WTC11 (cell line): ENCODE measurements around the gene PKP4. TPM values are rescaled to one million over a fixed set of nuclear protein-coding genes. Genes with fewer than 3 reads are reported as not detected.
A peak's percentile ranks its signal among the peaks of the same experiment; 100 is the strongest.

Source experiments
- ATAC-seq: fragments of 200-7000 bp; cut with Tn5 transposase; 2 replicates; pipeline ENCODE4 v1.10.0; 2021; ENCODE audit warnings: mild to moderate bottlenecking, moderate library complexity
- CTCF ChIA-PET: fragments of 300-600 bp; sonication (Branson Sonifier 250); formaldehyde crosslinking; loops from one replicate; lab custom pipeline; 2021; ENCODE audit warnings: antibody characterized with exemption; lab: Charles Lee
- POLR2A ChIA-PET: fragments of 350-600 bp; sonication (Branson Sonifier 250); formaldehyde crosslinking; loops from one replicate; lab custom pipeline; 2021; ENCODE audit warnings: antibody characterized with exemption; lab: Charles Lee
- DNase-seq: peaks from one replicate; pipeline ENCODE4 v3.0.0; 2021; ENCODE audit warnings: low spot score
- H3K27ac Mint-ChIP-seq: 2 replicates; pipeline ENCODE4 v1.8.0; 2021; ENCODE audit warnings: mixed read lengths
- H3K27me3 Mint-ChIP-seq: 2 replicates; pipeline ENCODE4 v1.8.0; 2021; ENCODE audit warnings: low read depth, mild to moderate bottlenecking, moderate library complexity, mixed read lengths
- H3K36me3 Mint-ChIP-seq: 2 replicates; pipeline ENCODE4 v1.8.0; 2021; ENCODE audit warnings: mixed read lengths
- H3K4me1 Mint-ChIP-seq: 2 replicates; pipeline ENCODE4 v1.8.0; 2022; ENCODE audit warnings: mixed read lengths
- H3K4me3 Mint-ChIP-seq: 2 replicates; pipeline ENCODE4 v1.8.0; 2021; ENCODE audit warnings: mild to moderate bottlenecking, moderate library complexity, mixed read lengths
- H3K9me3 Mint-ChIP-seq: 2 replicates; pipeline ENCODE4 v1.8.0; 2021; ENCODE audit warnings: mixed read lengths
- ETV6 ChIP-seq: sonication (generic); formaldehyde crosslinking; IDR thresholded peaks from 2 replicates; pipeline ENCODE4 v1.8.1; 2022; ENCODE audit warnings: mild to moderate bottlenecking, missing genetic modification reagents
- IRF2 ChIP-seq: sonication (generic); formaldehyde crosslinking; IDR thresholded peaks from 2 replicates; pipeline ENCODE4 v1.8.0; 2022; ENCODE audit warnings: low read depth, missing genetic modification reagents, borderline replicate concordance
- MXD4 ChIP-seq: fragments of 250-450 bp; sonication (Bioruptor Pico); IDR thresholded peaks from 2 replicates; pipeline ENCODE4 v1.8.0; 2021; ENCODE audit warnings: mild to moderate bottlenecking, moderate library complexity, borderline replicate concordance
- NFATC4 ChIP-seq: fragments of 250-450 bp; sonication (Bioruptor Pico); IDR thresholded peaks from 2 replicates; pipeline ENCODE4 v1.9.0; 2021; ENCODE audit warnings: mild to moderate bottlenecking
- NFE2L1 ChIP-seq: sonication (generic); formaldehyde crosslinking; IDR thresholded peaks from 2 replicates; pipeline ENCODE4 v1.8.1; 2023; ENCODE audit warnings: missing genetic modification reagents
- NFYB ChIP-seq: sonication (generic); formaldehyde crosslinking; conservative IDR thresholded peaks from 2 replicates; pipeline ENCODE4 v1.8.0; 2022; ENCODE audit warnings: low read depth, missing genetic modification reagents
- NR1H2 ChIP-seq: sonication (generic); formaldehyde crosslinking; IDR thresholded peaks from 2 replicates; pipeline ENCODE4 v1.9.0; 2021; ENCODE audit warnings: mild to moderate bottlenecking, moderate library complexity, missing genetic modification reagents
- OVOL2 ChIP-seq: fragments of 250-450 bp; sonication (Bioruptor Pico); IDR thresholded peaks from 2 replicates; pipeline ENCODE4 v1.9.0; 2021; ENCODE audit warnings: mild to moderate bottlenecking, borderline replicate concordance
- SOX15 ChIP-seq: fragments of 250-450 bp; sonication (Bioruptor Pico); IDR thresholded peaks from 2 replicates; pipeline ENCODE4 v1.9.0; 2021; ENCODE audit warnings: mild to moderate bottlenecking
- TCF7 ChIP-seq: sonication (generic); formaldehyde crosslinking; IDR thresholded peaks from 2 replicates; pipeline ENCODE4 v1.8.0; 2022; ENCODE audit warnings: mild to moderate bottlenecking, low read depth, missing genetic modification reagents, moderate library complexity
- TP53 ChIP-seq: sonication (generic); formaldehyde crosslinking; IDR thresholded peaks from 2 replicates; pipeline ENCODE4 v1.8.1; 2023; ENCODE audit warnings: mild to moderate bottlenecking, missing genetic modification reagents
- ZNF138 ChIP-seq: sonication (generic); formaldehyde crosslinking; conservative IDR thresholded peaks from 2 replicates; pipeline ENCODE4 v1.8.1; 2022; ENCODE audit warnings: mild to moderate bottlenecking, moderate library complexity, missing genetic modification reagents
- ZNF416 ChIP-seq: fragments of 250-450 bp; sonication (Bioruptor Pico); IDR thresholded peaks from 2 replicates; pipeline ENCODE4 v1.9.0; 2021; ENCODE audit warnings: mild to moderate bottlenecking, inconsistent platforms
- total RNA-seq: library from RNA; stranded (reverse); gene quantifications from 3 replicates; pipeline ENCODE4 v1.2.3, GENCODE V29; 2021
- TF ChIP-seq, protein P1 (sequence below): sonication (generic); formaldehyde crosslinking; conservative IDR thresholded peaks from 2 replicates; pipeline ENCODE4 v1.8.1; 2022; ENCODE audit warnings: mild to moderate bottlenecking, missing genetic modification reagents
- TF ChIP-seq, protein P2 (sequence below): sonication (generic); formaldehyde crosslinking; IDR thresholded peaks from 2 replicates; pipeline ENCODE4 v1.8.0; 2022; ENCODE audit warnings: mild to moderate bottlenecking, missing genetic modification reagents
- TF ChIP-seq, protein P3 (sequence below): sonication (generic); formaldehyde crosslinking; conservative IDR thresholded peaks from 2 replicates; pipeline ENCODE4 v1.8.1; 2023; ENCODE audit warnings: mild to moderate bottlenecking, low read depth, missing genetic modification reagents, moderate library complexity
- TF ChIP-seq, protein P4 (sequence below): sonication (generic); formaldehyde crosslinking; IDR thresholded peaks from 2 replicates; pipeline ENCODE4 v1.8.1; 2022; ENCODE audit warnings: low read depth, mild to moderate bottlenecking, moderate library complexity, missing genetic modification reagents, borderline replicate concordance
- TF ChIP-seq, protein P5 (sequence below): fragments of 250-450 bp; sonication (Bioruptor Pico); IDR thresholded peaks from 2 replicates; pipeline ENCODE4 v1.9.0; 2021; ENCODE audit warnings: moderate library complexity, mild to moderate bottlenecking, inconsistent platforms, borderline replicate concordance
- TF ChIP-seq, protein P6 (sequence below): sonication (generic); formaldehyde crosslinking; IDR thresholded peaks from 2 replicates; pipeline ENCODE4 v1.8.0; 2022; ENCODE audit warnings: mild to moderate bottlenecking, missing genetic modification reagents
- TF ChIP-seq, protein P7 (sequence below): sonication (generic); formaldehyde crosslinking; IDR thresholded peaks from 2 replicates; pipeline ENCODE4 v1.8.0; 2022; ENCODE audit warnings: mild to moderate bottlenecking, missing genetic modification reagents
- TF ChIP-seq, protein P8 (sequence below): sonication (generic); formaldehyde crosslinking; IDR thresholded peaks from 2 replicates; pipeline ENCODE4 v1.8.1; 2023; ENCODE audit warnings: mild to moderate bottlenecking, missing genetic modification reagents
- TF ChIP-seq, protein P9 (sequence below): sonication (generic); formaldehyde crosslinking; IDR thresholded peaks from 2 replicates; pipeline ENCODE4 v1.8.0; 2022; ENCODE audit warnings: mild to moderate bottlenecking, missing genetic modification reagents

Gene PKP4
- total RNA-seq, 1 experiment from 2014 or later, result 78.9 TPM

DNA sequence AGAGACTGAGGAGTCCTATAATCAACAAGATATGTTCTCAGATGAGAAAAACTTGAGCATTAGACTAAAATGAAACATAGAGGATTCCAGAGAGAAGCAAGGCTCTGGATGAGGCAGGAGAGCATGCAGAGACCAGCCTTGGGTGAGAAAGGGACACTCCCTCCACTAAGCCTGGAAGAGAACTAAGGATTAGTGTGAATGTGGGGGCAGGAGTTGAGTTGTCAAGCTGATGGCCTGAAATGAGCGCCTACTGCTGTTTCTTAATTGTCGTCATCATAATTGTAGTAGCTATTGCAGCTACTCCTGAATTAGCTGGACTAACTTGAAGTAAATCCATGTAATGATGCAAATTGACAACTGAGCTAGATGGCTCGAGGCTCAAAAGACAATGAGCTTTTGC lies 114.1 kb downstream of the PKP4 start:
- TF ChIP-seq ZNF416, result no peak
- no peak for TF ChIP-seq NFYB (CRISPR knock-in tag)
- no peak for TF ChIP-seq ETV6 (CRISPR knock-in tag)
- TF ChIP-seq, protein P1, sequence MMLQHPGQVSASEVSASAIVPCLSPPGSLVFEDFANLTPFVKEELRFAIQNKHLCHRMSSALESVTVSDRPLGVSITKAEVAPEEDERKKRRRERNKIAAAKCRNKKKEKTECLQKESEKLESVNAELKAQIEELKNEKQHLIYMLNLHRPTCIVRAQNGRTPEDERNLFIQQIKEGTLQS (CRISPR knock-in tag), result no peak
- no peak for ATAC-seq
- CTCF ChIA-PET, result no interaction called here

DNA sequence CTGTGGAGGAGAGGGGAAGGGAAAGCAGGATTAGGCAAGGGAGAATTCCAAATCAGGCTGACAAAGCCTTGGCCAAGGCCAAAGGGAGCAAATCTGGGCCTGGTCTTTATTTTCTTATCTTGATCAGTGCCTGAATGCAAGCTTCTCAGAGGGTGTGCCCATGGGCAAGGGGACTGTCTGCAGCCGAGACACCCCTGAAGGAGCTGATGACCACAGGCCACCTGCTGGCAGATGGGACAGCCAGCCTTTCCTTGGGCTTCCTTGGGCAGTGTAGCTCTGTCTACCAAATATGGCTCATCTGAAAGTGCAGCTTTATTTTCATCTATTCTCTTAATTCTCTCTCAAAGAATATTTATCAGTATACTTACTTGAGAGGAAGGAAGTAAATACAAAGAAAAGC lies 117.0 kb downstream of the PKP4 start:
- ChIA-PET POLR2A (no interaction called here), CTCF (interaction anchor here (0.9 to 1.3 kb wide), 3 partner anchors 116 to 549 kb away, joined by 3 to 5 read pairs (median 4); no protein-coding TSS in a partner anchor)
- Mint-ChIP-seq H3K36me3 (no peaks in the 10 kb centered on the region), H3K27me3 (no peaks in the 10 kb centered on the region), H3K4me1 (peaks cover 16% of the 10 kb centered on the region), H3K4me3 (no peak overlapping the region), H3K27ac (no peak overlapping the region), H3K9me3 (no peaks in the 10 kb centered on the region)
- DNase-seq (no peak), ATAC-seq (peak; percentile 67)
- TF ChIP-seq, protein P2, sequence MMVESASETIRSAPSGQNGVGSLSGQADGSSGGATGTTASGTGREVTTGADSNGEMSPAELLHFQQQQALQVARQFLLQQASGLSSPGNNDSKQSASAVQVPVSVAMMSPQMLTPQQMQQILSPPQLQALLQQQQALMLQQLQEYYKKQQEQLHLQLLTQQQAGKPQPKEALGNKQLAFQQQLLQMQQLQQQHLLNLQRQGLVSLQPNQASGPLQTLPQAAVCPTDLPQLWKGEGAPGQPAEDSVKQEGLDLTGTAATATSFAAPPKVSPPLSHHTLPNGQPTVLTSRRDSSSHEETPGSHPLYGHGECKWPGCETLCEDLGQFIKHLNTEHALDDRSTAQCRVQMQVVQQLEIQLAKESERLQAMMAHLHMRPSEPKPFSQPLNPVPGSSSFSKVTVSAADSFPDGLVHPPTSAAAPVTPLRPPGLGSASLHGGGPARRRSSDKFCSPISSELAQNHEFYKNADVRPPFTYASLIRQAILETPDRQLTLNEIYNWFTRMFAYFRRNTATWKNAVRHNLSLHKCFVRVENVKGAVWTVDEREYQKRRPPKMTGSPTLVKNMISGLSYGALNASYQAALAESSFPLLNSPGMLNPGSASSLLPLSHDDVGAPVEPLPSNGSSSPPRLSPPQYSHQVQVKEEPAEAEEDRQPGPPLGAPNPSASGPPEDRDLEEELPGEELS, result no peak
- TF ChIP-seq, protein P3, sequence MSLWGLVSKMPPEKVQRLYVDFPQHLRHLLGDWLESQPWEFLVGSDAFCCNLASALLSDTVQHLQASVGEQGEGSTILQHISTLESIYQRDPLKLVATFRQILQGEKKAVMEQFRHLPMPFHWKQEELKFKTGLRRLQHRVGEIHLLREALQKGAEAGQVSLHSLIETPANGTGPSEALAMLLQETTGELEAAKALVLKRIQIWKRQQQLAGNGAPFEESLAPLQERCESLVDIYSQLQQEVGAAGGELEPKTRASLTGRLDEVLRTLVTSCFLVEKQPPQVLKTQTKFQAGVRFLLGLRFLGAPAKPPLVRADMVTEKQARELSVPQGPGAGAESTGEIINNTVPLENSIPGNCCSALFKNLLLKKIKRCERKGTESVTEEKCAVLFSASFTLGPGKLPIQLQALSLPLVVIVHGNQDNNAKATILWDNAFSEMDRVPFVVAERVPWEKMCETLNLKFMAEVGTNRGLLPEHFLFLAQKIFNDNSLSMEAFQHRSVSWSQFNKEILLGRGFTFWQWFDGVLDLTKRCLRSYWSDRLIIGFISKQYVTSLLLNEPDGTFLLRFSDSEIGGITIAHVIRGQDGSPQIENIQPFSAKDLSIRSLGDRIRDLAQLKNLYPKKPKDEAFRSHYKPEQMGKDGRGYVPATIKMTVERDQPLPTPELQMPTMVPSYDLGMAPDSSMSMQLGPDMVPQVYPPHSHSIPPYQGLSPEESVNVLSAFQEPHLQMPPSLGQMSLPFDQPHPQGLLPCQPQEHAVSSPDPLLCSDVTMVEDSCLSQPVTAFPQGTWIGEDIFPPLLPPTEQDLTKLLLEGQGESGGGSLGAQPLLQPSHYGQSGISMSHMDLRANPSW (CRISPR knock-in tag), result no peak
- no peak for TF ChIP-seq NFATC4 (CRISPR knock-in tag)
- TF ChIP-seq SOX15, result no peak
- no peak for TF ChIP-seq ZNF138 (CRISPR knock-in tag)
- TF ChIP-seq, protein P4, sequence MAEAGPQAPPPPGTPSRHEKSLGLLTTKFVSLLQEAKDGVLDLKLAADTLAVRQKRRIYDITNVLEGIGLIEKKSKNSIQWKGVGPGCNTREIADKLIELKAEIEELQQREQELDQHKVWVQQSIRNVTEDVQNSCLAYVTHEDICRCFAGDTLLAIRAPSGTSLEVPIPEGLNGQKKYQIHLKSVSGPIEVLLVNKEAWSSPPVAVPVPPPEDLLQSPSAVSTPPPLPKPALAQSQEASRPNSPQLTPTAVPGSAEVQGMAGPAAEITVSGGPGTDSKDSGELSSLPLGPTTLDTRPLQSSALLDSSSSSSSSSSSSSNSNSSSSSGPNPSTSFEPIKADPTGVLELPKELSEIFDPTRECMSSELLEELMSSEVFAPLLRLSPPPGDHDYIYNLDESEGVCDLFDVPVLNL (CRISPR knock-in tag), result no peak
- TF ChIP-seq NFE2L1 (CRISPR knock-in tag), result no peak
- TF ChIP-seq, protein P5, sequence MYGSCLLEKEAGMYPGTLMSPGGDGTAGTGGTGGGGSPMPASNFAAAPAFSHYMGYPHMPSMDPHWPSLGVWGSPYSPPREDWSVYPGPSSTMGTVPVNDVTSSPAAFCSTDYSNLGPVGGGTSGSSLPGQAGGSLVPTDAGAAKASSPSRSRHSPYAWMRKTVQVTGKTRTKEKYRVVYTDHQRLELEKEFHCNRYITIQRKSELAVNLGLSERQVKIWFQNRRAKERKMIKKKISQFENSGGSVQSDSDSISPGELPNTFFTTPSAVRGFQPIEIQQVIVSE (CRISPR knock-in tag), result no peak
- TF ChIP-seq IRF2 (CRISPR knock-in tag), result no peak
- TF ChIP-seq, protein P6, sequence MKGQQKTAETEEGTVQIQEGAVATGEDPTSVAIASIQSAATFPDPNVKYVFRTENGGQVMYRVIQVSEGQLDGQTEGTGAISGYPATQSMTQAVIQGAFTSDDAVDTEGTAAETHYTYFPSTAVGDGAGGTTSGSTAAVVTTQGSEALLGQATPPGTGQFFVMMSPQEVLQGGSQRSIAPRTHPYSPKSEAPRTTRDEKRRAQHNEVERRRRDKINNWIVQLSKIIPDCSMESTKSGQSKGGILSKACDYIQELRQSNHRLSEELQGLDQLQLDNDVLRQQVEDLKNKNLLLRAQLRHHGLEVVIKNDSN (CRISPR knock-in tag), result no peak
- no peak for TF ChIP-seq TCF7 (CRISPR knock-in tag)
- TF ChIP-seq, protein P7, sequence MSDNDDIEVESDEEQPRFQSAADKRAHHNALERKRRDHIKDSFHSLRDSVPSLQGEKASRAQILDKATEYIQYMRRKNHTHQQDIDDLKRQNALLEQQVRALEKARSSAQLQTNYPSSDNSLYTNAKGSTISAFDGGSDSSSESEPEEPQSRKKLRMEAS (CRISPR knock-in tag), result no peak
- TF ChIP-seq NR1H2 (CRISPR knock-in tag), result no peak
- no peak for TF ChIP-seq TP53 (CRISPR knock-in tag)
- no peak for TF ChIP-seq OVOL2 (CRISPR knock-in tag)
- TF ChIP-seq, protein P8, sequence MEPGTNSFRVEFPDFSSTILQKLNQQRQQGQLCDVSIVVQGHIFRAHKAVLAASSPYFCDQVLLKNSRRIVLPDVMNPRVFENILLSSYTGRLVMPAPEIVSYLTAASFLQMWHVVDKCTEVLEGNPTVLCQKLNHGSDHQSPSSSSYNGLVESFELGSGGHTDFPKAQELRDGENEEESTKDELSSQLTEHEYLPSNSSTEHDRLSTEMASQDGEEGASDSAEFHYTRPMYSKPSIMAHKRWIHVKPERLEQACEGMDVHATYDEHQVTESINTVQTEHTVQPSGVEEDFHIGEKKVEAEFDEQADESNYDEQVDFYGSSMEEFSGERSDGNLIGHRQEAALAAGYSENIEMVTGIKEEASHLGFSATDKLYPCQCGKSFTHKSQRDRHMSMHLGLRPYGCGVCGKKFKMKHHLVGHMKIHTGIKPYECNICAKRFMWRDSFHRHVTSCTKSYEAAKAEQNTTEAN (CRISPR knock-in tag), result no peak
- no peak for TF ChIP-seq MXD4 (CRISPR knock-in tag)
- TF ChIP-seq, protein P9, sequence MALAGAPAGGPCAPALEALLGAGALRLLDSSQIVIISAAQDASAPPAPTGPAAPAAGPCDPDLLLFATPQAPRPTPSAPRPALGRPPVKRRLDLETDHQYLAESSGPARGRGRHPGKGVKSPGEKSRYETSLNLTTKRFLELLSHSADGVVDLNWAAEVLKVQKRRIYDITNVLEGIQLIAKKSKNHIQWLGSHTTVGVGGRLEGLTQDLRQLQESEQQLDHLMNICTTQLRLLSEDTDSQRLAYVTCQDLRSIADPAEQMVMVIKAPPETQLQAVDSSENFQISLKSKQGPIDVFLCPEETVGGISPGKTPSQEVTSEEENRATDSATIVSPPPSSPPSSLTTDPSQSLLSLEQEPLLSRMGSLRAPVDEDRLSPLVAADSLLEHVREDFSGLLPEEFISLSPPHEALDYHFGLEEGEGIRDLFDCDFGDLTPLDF, result no peak

More for the DNA sequence above, 114.1 kb downstream of the PKP4 start:
- Mint-ChIP-seq H3K4me1 (peaks cover 16% of the 10 kb centered on the region), H3K9me3 (peaks cover 4% of the 10 kb centered on the region; the same call in 1 of the 2 replicates), H3K36me3 (no peaks in the 10 kb centered on the region; the same call in 1 of the 2 replicates), H3K27me3 (no peaks in the 10 kb centered on the region), H3K27ac (no peak overlapping the region), H3K4me3 (no peak overlapping the region)
- POLR2A ChIA-PET, result no interaction called here
- DNase-seq, result no peak
